Jurkat, Clone E6-1 (cell line): Measurements from ENCODE around the gene CPN2.

ENCODE experiments used
- DNase-seq: peaks from one replicate; pipeline ENCODE4 v3.0.0-alpha.2; 2011; ENCODE audit warnings: low read depth, low spot score
- H3K4me3 ChIP-seq: 2 replicates; pipeline ENCODE4 v1.5.1; 2011; ENCODE audit warnings: mild to moderate bottlenecking, low read length, control low read depth, moderate library complexity

CPN2 gene

DNA sequence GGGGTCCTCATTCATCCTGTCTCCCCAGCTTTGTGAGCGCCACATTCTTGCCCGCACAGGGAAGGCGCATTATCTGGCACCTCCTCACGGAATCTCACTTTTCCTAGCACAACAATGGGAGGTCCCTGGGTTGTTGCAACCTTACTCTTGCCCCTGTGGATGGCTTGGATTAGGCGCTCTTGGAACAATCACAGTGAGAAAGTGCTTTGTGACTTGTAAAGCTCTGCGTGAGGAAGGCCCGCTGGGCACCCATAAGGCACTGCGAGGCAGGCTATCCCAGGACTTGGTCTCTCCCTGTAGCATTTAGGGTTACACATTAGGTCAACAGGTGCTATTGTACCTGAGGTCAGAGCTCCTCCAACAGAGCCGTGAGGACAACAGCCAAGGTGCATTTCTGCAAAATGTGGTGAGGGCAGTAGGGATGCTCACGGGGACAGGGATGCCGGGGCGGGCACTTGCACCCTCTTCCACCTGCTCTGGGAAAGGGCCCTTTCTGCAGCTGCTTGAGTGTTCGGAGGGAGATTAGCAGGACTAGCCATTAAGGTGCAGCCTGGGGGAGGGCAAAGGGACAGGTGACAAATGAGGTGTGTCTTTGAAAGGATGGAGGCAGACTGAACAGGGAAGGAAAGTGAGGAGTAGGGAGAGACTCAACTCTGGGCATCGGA is 32.3 kb upstream of the CPN2 start:
- H3K4me3 ChIP-seq, result no peak overlapping the region
- no peak for DNase-seq

DNA sequence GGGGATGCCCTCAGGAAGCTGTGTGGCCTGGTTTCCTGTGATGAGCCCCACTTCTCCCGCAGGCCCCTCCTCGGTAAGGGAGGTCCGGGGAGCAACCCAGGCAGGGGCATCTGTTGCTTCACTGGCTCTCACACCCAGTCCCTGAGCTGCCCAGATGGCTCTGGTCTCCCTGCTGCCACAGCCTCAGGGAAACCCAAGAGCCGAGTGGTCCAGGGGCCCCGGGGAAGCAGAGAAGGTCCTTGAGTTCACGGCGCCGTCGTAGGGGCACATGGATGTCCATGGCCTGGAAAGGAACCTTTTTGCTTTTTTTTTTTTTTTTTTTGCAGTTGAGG is 31.7 kb upstream of the CPN2 start:
- DNase-seq, result no peak
- no peak overlapping the region for H3K4me3 ChIP-seq

DNA sequence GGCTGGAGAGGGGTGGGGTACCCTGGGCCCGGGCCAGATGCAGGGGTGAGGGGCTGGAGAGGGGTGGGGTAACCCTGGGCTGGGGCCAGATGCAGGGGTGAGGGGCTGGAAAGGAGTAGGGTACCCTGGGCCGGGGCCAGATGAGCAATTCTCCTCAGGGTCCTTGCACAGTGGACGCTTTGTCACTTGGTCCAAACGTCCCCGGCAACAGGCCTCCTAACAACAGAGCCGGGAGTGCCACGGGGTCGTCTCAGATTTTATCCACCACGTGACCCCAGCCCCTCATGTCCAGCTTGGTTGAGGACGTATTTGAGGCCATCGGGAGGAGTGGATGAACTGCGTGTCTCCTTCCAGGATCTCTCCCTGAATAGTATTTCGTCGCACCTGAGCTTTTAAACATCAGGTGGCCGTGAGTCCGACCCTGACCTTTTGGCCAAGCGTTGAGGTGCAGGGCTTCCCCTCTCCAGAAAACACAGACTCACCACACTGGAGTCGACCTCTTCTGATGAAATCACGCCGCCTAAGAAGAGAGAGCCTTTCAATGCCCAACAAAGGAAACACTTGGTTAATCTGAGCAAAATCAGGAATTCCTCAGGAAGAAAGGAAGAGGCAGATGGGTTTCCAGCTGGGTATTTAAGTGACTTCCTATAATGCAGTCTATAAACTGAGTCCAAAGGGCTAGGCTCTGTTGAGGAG is 31.2 kb upstream of the CPN2 start:
- DNase-seq, result no peak
- no peak overlapping the region for H3K4me3 ChIP-seq

DNA sequence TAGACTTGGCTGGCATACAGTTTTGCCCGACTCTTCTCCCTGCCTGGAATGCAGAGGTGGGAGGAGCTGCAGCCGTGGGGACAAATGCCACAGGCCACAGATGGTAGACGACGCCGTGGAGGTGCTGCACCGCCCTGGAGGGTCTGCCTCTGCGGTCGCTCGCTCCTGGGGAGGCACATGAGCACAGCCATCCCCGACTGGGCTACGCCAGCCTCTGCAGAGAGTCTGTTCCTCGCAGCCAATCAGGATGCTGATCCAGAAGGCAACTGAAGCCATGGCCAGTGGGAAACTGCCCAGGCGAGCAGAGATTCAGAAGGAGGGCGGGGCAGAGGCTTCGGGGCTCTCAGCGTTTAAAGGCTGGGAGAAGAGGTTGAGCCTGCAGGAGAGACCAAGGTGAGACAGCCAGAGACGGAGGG is 30.3 kb upstream of the CPN2 start:
- no peak for DNase-seq

DNA sequence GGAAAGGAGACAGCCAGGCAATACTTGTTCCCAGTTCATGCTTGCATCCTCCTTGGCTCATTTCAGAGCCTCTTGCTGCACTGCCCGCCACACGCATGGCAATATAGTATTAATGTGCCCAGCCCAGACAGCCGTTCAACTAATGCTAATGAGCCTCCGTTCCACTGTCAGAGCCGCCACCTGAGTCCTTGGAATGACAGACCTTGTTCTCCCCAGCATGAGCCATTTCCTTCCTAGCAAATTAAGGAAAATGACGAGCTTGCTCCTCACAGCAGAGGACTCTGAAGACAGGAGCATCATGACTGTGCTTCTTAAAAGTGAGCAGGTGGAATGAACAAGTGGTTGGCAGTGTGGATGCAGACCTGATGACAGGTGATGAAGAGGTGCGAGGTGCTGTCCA is 29.2 kb upstream of the CPN2 start:
- no peak overlapping the region for H3K4me3 ChIP-seq
- DNase-seq, result no peak

More for the DNA sequence above, 30.3 kb upstream of the CPN2 start:
- no peak overlapping the region for H3K4me3 ChIP-seq

DNA sequence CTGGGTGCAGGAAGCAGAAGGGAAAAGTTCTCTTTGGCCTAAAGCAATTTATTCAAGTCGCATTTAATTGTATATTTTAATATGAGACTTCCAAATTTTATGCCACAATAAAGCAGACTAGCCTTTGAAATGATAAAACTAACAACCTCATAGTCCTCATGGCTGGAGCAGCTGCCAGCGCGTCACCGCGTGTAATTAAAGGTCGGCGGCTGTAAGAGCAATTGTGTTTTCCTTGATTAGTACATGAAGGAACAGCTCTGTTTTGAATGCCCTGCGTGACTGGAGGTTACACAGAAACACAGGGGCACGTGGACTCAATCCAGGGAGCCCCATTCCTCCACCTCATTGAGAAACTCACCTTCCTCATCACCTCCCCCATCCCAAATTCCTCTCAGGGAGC is 28.5 kb upstream of the CPN2 start:
- no peak overlapping the region for H3K4me3 ChIP-seq
- DNase-seq, result no peak

DNA sequence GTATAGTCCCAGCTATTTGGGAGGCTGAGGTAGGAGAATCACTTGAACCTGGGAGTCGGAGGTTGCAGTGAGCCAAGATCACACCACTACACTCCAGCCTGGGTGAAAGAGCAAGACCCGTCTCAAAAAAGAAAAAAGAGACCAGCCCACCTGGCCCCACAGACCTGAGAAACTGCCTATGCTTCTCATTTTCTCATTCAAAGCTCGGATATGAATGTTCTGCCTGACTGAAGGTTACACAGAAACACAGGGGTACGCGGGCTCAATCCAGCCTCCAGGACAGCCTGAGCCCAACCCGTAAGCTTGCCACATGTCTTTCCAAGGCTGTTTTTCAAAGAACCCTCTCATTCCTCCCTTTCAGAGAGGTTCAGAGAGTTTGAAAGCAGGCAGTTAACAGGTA is 28.1 kb upstream of the CPN2 start:
- DNase-seq, result no peak

DNA sequence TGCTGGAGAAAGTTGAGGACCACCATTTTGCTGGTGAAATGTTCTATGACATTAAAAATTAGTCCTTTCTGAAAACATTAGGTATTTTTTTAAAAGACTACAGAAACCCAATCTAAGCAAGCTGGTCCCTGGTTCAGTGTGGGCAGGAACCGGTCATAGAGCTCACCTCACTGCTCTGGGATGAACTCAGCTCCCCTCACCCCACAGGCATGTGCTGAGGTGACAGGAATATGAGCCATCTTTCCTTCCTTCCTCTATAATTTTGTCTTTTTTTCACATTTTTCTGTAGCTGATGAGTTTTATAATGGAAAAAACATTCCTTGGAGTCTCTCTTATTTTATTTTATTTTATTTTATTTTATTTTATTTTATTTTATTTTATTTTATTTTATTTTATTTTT is 26.6 kb upstream of the CPN2 start:
- no peak overlapping the region for H3K4me3 ChIP-seq
- DNase-seq, result no peak

More for the DNA sequence above, 28.1 kb upstream of the CPN2 start:
- no peak overlapping the region for H3K4me3 ChIP-seq

DNA sequence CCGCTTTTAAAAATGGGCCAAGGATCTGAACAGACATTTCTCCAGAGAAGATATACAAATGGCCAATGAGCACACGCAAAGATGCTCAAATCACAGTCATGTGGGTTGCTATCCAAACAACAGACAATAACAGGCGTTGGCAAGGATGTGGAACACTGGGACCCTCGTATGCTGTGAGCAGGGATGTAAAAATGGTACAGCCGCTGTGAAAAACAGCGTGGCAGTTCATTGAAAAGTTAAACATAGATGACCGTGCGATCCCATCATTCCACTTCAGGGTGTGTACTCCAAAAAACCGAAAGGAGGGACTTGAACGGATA is 25.1 kb upstream of the CPN2 start:
- no peak overlapping the region for H3K4me3 ChIP-seq
- no peak for DNase-seq

DNA sequence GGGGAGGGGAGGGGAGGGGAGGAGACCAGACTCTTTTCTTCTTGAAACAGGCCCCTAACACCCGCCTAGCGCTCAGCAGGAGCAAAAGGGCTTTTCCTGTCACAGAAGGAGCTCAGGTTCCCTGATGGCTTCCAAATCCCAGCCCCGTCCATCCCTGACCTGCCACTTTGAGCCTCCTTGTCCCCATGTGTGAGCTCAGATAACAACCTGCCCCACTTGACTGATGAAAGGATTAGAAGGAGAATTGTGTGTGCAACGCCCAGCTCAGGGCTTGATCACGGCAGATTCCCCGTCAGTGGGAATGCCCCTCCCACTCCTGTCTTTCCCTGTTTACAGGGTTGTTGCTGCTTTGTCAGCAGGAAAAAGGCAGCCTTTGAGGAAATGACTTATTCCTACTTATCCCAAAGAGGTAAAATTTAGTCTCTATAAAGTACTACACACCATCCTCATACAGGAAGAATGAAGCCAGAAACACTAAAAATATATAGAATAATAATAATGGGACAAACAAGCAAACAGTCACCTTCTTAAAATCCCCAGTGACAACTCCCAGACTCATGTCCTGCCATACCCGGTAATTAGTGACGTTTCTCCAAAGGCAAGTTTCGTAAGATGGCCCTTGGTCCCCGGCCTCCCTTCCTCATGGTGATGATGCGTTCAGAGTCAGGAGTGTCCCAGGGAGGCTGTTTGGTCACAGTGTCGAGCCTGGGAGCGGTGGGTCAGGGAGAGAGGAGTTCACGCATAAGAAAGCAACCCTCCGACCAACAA is 24.5 kb upstream of the CPN2 start:
- DNase-seq, result no peak
- no peak overlapping the region for H3K4me3 ChIP-seq

DNA sequence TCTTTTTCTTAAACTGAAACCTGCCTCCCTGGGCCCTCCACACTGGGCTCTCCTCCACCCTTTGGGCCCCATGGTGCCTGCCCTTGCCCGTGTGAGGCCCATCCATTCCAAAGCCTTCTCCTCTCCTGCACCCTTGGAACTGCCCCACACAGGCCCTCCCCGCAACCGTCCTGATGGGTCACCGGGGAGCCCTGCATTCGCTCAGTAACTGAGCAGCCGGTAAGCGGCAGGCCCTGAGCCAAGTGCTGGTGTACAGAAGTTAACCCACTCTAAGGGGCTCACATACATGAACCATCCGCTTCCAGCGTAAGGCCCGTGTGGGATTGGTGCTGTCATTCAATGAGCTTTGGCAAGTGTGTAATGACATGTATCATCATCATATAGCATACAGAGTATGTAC is 23.8 kb upstream of the CPN2 start:
- no peak overlapping the region for H3K4me3 ChIP-seq

DNA sequence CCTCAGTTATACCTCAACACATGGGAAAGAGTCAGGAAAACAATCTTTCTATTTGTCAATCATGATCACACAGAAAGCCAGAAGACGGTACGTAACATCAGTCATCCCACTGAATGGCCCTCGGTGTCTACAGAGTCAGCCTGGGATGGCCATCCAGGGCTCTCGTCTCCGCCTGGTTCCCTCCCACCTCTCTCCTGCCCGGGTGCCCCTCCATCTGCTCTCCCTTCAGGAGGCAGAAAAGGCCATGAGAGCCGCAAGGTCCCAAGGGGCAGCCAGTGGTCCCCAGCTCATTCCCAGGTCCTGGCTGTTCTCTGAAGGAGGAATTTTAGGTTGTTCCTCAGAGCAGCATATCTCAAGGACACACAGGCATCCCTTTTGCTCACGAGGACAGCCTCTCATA is 22.8 kb upstream of the CPN2 start:
- no peak for DNase-seq
- no peak overlapping the region for H3K4me3 ChIP-seq

More for the DNA sequence above, 23.8 kb upstream of the CPN2 start:
- no peak for DNase-seq

DNA sequence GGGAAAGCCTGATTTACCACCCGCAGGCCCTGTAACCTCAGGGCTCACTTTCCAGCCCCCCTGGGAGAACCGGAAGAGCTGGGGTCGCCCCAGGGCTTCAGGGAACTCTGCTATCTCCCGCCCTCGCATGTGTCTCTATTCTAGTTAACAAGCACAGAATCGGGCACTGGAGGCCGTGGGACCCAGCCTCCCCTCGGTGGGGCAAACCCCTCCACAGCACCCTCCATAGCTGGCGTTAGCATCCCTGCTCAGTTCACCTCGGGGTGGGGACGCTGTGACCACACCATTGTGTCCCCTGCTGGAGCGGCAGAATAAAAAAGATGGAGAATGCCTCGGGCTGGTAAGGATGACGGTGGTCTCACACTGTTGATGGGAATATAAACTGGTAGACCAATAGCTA is 21.9 kb upstream of the CPN2 start:
- no peak for DNase-seq
- H3K4me3 ChIP-seq, result no peak overlapping the region

DNA sequence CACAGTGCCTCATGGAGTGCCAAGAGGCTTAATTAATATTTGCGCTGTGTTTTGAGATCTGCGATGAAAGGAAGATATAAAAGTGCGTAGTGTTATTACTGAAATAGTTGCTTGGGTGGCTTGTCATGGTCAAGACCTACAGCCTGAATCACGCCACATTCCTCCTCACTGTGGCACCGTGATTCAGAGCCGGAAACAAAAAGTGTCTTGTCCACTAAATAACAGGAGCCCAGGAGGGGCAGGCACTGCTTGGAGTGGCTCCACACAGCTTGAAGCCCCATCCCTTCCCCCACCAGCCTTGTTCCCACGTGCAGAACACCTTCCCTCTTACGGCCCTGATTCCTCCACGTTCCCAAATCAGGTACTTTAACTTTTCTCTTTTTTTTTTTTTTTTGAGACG is 19.6 kb upstream of the CPN2 start:
- no peak for DNase-seq
- H3K4me3 ChIP-seq, result no peak overlapping the region

DNA sequence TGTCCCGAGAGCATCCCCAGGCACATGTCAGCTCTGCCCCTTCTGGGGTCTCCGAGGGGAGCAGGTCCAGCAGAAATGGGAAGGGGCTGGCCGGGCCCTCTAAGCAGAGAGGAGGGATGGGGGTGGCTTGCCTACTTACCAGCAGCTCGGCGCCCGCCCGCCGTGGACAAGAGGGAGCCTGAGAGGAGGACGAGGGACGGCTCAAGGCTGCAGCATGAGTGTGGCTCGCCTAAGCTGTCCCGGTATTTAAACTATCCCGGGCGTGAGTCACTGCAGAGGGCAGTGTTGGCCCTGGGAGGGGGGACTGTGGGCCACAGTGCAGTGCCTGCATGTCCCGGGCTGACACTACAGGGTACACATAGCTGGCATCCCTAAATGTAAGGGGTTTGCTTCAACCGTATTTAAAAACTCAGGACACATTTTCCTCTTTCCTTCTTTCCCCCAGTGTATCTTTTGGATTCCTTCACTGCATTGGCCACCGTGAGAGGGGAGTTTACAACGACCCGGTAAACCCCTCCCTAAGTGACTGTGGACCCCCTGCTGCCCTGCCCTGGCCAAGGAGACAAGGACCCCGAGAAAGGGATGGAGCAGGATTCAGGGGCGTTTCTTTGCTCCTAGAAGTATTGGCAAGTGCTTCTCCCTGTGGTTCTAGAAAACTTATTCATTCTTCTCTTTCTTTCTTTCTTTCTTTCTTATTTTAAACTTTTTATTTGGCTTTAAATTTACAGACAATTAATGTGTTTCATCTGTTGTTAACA is 18.6 kb upstream of the CPN2 start, which contains the start of gene LRRC15:
LRRC15 (minus strand) TSS at position 222 of the 758 bp plus-strand sequence. CDS start 8,700 bp downstream, outside the sequence.
- H3K4me3 ChIP-seq, result no peak within 1 kb of the TSS
- DNase-seq, result no peak

DNA sequence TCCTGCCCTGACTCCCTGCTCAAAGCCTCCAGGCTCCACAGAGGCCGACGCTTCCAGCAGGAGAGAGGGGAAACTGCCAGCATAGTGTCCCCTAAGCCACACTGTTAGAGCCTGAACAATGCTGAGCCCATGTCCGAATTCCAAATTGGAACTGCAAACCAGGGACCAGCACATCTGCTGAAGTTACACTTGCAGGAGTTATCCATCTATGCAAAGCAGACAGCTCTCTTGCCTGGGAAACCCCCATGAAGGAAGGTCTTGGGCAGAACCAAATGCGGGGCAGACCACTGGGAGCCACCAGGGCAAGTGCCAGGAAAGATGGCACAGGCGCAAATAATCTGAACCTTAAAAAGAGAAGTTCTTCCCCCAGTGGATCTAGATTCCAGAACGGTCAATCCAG is 17.8 kb upstream of the CPN2 start:
- H3K4me3 ChIP-seq, result no peak overlapping the region
- DNase-seq, result no peak

DNA sequence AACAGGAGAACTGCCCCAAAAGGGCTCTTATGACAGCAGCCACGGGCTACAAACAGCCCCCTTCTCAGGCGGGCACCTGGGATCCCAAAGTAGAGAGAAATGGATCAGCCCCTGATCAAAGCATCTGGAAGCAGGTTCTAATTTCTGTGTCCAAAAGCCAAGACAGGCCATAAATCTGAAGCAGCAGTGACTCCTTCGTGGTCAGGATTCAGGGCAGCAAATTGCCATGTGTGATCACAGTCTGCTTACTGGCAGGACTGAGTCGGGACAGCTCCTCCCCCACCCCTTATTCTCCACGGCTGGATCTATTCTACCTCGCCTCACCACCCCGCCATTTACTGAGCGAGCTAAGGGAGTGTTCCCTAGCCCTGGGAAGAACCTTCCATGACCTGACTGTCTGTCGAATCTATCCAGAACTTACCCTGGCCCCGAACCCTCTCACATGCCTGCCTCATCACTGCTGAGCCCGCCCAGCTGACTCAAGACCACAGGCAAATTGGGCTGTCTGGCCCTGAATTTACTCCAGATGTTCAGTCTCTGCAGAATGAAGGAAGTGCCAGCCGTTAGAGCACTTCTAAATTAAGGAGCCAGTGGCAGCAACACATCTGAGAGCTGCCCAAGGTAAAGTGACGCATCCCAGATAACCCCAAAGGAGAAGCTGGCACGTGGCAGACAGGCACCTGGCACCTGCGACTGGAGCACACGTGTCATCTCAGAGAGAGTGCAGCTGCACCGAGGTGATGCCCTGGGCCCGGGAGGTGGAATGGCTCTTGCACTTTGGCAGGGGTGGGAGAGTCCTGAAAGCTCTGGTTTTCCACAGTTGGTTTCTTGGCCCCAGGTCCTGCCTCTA is 17.1 kb upstream of the CPN2 start:
- no peak for DNase-seq
- H3K4me3 ChIP-seq, result no peak overlapping the region

DNA sequence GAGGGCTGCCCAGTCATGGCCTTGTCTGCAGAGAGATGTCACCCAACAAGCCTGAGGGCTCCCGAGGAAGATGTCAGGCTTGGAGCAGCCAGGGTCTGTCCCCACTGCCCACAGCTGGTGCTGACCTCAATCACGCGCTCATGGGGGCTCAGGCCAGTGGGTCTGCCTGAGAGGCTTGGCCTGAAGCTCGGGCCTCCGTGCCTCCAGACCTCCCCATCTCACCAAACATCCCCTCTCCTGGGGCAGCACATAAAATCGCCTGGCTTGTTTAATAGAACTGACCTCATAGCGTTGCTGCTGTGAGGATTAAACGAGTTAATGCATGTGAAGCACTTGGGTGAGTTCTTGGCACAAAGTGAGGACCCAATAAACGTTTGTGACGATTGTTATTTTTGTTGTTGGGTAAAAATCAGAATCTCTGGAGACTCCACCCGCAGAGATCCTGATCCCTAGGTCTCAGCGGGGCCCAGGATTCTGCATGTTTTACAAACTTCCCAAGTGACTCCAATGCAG is 14.9 kb upstream of the CPN2 start:
- DNase-seq, result no peak
- no peak overlapping the region for H3K4me3 ChIP-seq

DNA sequence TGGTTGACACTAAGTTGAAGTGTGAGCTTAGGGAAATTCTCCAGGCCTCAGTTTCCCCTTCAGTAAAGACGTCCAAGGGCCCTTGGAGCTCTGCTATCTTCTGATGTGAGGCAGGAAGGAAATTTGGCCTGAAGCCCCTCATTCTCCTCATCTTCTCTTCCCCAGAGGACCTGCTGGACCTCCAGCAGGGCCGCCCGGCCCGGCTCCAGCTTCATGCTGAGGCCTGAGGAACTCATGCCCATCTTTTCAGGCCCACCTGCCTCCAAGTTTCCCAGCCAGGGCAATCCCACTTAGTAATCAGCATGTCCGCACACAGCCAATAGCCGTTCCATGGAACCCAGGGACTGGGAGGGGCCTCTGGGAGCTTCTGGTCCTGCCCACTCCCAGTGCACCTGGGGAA is 14.4 kb upstream of the CPN2 start:
- DNase-seq, result no peak
- H3K4me3 ChIP-seq, result no peak overlapping the region
